ENCODE measurements around the gene DDO. TPM values are rescaled to one million over a fixed set of nuclear protein-coding genes. Genes with fewer than 3 reads are reported as not detected.

Gene DDO
- total and polyA plus RNA-seq, 2 of the 8 experiments (the other 6 are each of a cell fraction or from before 2014, with no cell fraction given), result not detected

DNA sequence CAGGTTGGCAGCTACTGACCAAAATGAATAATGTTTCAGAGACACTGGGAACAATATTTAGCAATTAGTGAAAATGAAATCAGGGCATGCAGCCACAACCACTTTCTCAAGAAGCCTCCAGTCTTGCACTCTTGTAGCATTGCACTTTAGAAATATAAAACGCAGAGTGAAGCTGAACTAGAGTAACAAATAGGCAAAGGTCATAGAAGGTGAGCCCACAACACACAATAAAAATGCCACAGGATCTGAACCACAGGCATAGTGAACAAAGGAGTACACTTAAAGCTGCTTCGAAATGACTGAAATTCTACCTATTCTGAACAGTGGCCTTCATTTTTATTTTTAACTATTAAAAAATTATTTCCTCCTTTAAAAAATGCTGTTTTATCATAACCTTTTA, 25.0 kb downstream of the DDO start:
- TF ChIP-seq, protein P1, sequence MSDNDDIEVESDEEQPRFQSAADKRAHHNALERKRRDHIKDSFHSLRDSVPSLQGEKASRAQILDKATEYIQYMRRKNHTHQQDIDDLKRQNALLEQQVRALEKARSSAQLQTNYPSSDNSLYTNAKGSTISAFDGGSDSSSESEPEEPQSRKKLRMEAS (IDR thresholded peaks at IDR 0.05), result no peak
- POLR2A ChIA-PET (ENCODE audit: partially characterized antibody), result no interaction called here
- no peak overlapping the region for H2AFZ ChIP-seq (ENCODE audit: low read length)

More for the DNA sequence above, 25.0 kb downstream of the DDO start:
- H4K20me1 ChIP-seq (replicated peaks in 1 of 2; ENCODE audit: control insufficient read depth in 1 of 2, insufficient read depth in 2 of 2, low read length in 2 of 2), result no peaks in the 10 kb centered on the region
- H3K18ac ChIP-seq (ENCODE audit: extremely low read depth, low read length), result no peak overlapping the region
- no peak overlapping the region for H4K8ac ChIP-seq (ENCODE audit: extremely low read depth, insufficient read depth, low read length)
- no peak overlapping the region for H3K27ac ChIP-seq (ENCODE audit: low read depth, low read length)
- no peak overlapping the region for H3K4ac ChIP-seq (replicated peaks; ENCODE audit: insufficient read length, low read depth, low read length)
- H4K91ac ChIP-seq (replicated peaks; ENCODE audit: insufficient read length, low read length), result no peak overlapping the region
- no peak overlapping the region for H2AK5ac ChIP-seq (ENCODE audit: low read depth, low read length)
- no peak overlapping the region for H3K4me2 ChIP-seq (ENCODE audit: insufficient read depth in 1 of 2, low read depth in 2 of 2, low read length in 2 of 2)
- no peaks in the 10 kb centered on the region for H3K36me3 ChIP-seq (ENCODE audit: control insufficient read depth in 2 of 4, insufficient read depth in 4 of 4, low read length in 3 of 4)
- no peak for DNase-seq (ENCODE audit: low read depth in 1 of 2, low spot score in 2 of 2)
- WGBS, 2 experiments (ENCODE audit: extremely low coverage in 1 of 2, insufficient coverage in 1 of 2, insufficient read length in 1 of 2, insufficient replicate concordance in 2 of 2, low coverage in 1 of 2, low lambda C conversion rate in 2 of 2, missing lambda C conversion rate in 1 of 2), result 64% methylated on average over 2 of the region's 2 CpGs; no CpG with 5 or more reads in 1 of the 2 experiments
- H3K4me3 ChIP-seq (ENCODE audit: extremely low read depth in 1 of 4, insufficient read depth in 2 of 4, low read depth in 3 of 4, low read length in 4 of 4), result no peak overlapping the region
- H2BK20ac ChIP-seq (ENCODE audit: low read length), result no peak overlapping the region
- no peaks in the 10 kb centered on the region for H3K27me3 ChIP-seq (replicated peaks in 1 of 4; ENCODE audit: control insufficient read depth in 3 of 4, extremely low read depth in 1 of 4, insufficient read depth in 3 of 4, low read length in 3 of 4)
- H2BK12ac ChIP-seq (ENCODE audit: low read depth, low read length), result no peak overlapping the region
- no peak overlapping the region for H2BK15ac ChIP-seq (ENCODE audit: low read length)
- H3K79me1 ChIP-seq (ENCODE audit: low read depth, low read length), result no peaks in the 10 kb centered on the region
- FAIRE-seq, result no peak
- CTCF ChIA-PET (ENCODE audit: partially characterized antibody), result interaction anchor here (0.6 to 6.9 kb wide), 35 partner anchors 10 to 686 kb away, joined by 3 to 74 read pairs (median 7); partner anchors contain the start of genes CDC40 and WASF1
- no peak overlapping the region for H4K5ac ChIP-seq (ENCODE audit: insufficient read length, low read depth, low read length)
- no peaks in the 10 kb centered on the region for H3K23me2 ChIP-seq (ENCODE audit: low read depth, low read length)
- no peaks in the 10 kb centered on the region for H3K9me3 ChIP-seq (ENCODE audit: insufficient read depth in 2 of 2, low read depth in 1 of 2, low read length in 1 of 2)
- H3K9ac ChIP-seq (replicated peaks in 1 of 4; ENCODE audit: extremely low read depth in 1 of 4, low read depth in 3 of 4, low read length in 3 of 4), result no peak overlapping the region; a peak in 1 of 7 replicates
- no peak overlapping the region for H2BK5ac ChIP-seq (ENCODE audit: low read depth, low read length)
- no peak overlapping the region for H2BK120ac ChIP-seq (replicated peaks; ENCODE audit: low read depth, low read length)
- H3K14ac ChIP-seq (ENCODE audit: insufficient read length), result no peak overlapping the region
- no peak overlapping the region for H3K23ac ChIP-seq (ENCODE audit: insufficient read length)
- no peak overlapping the region for H3K56ac ChIP-seq (replicated peaks; ENCODE audit: insufficient read length, low read depth, low read length)
- H3K4me1 ChIP-seq (replicated peaks in 1 of 4; ENCODE audit: control insufficient read depth in 3 of 4, insufficient read depth in 4 of 4, low read length in 3 of 4), result no peaks in the 10 kb centered on the region
- no peaks in the 10 kb centered on the region for H3K79me2 ChIP-seq (ENCODE audit: control insufficient read depth in 1 of 2, insufficient read depth in 2 of 2, low read length in 2 of 2)
